HEK293T (cell line): ENCODE measurements around the gene ACSM2A.
"Not testable (repeated sequence)": the region's sequence is repeated elsewhere in the genome, so short reads cannot be mapped to it uniquely, and the experiment has no call there.

Source experiments
- CTCF ChIA-PET: fragments of 350-600 bp; formaldehyde crosslinking; extraction: SDS; loops from one replicate; lab custom pipeline; 2021; ENCODE audit warnings: antibody characterized with exemption, inconsistent platforms; lab: Yijun Ruan, JAX
- POLR2A ChIA-PET: fragments of 350-600 bp; formaldehyde crosslinking; extraction: SDS; loops from one replicate; lab custom pipeline; 2020; ENCODE audit warnings: antibody characterized with exemption, inconsistent platforms; lab: Yijun Ruan, JAX
- DNase-seq: peaks from one replicate; pipeline ENCODE4 v3.0.0; 2012; ENCODE audit warnings: mixed read lengths; ENCODE audit errors: extremely low spot score
- ARNT ChIP-seq: fragments of 450-650 bp; IDR thresholded peaks from 2 replicates; pipeline ENCODE4 v1.6.1; 2017; ENCODE audit warnings: mild to moderate bottlenecking
- BHLHE40 ChIP-seq: fragments of 450-650 bp; IDR thresholded peaks from 2 replicates; pipeline ENCODE4 v1.6.1; 2016; ENCODE audit warnings: mild to moderate bottlenecking, moderate library complexity, borderline replicate concordance
- CTBP1 ChIP-seq: fragments of 450-650 bp; IDR thresholded peaks from 2 replicates; pipeline ENCODE4 v1.6.1; 2016; ENCODE audit warnings: borderline replicate concordance
- ELF4 ChIP-seq: fragments of 450-650 bp; IDR thresholded peaks from 2 replicates; pipeline ENCODE4 v1.6.1; 2017; ENCODE audit warnings: antibody characterized with exemption
- FOXA1 ChIP-seq: fragments of 450-650 bp; IDR thresholded peaks from 2 replicates; pipeline ENCODE4 v1.6.1; 2016; ENCODE audit warnings: mild to moderate bottlenecking
- FOXK2 ChIP-seq: fragments of 450-650 bp; IDR thresholded peaks from 2 replicates; pipeline ENCODE4 v1.6.1; 2016; ENCODE audit warnings: mild to moderate bottlenecking
- FOXM1 ChIP-seq: fragments of 450-650 bp; IDR thresholded peaks from 2 replicates; pipeline ENCODE4 v1.6.1; 2017; ENCODE audit warnings: mild to moderate bottlenecking, borderline replicate concordance
- HDGF ChIP-seq: fragments of 450-650 bp; IDR thresholded peaks from 2 replicates; pipeline ENCODE4 v1.6.1; 2017; ENCODE audit warnings: antibody characterized with exemption, borderline replicate concordance
- L3MBTL2 ChIP-seq: fragments of 450-650 bp; conservative IDR thresholded peaks from 2 replicates; pipeline ENCODE4 v1.6.1; 2016; ENCODE audit warnings: mild to moderate bottlenecking
- LEF1 ChIP-seq: fragments of 450-650 bp; IDR thresholded peaks from 2 replicates; pipeline ENCODE4 v1.6.1; 2017; ENCODE audit warnings: mild to moderate bottlenecking, borderline replicate concordance
- NFRKB ChIP-seq: fragments of 450-650 bp; IDR thresholded peaks from 2 replicates; pipeline ENCODE4 v1.6.1; 2016; ENCODE audit warnings: mild to moderate bottlenecking, moderate library complexity
- SP1 ChIP-seq: fragments of 450-650 bp; IDR thresholded peaks from 2 replicates; pipeline ENCODE4 v1.6.1; 2017
- SUZ12 ChIP-seq: fragments of 450-650 bp; IDR thresholded peaks from 2 replicates; pipeline ENCODE4 v1.6.1; 2016; ENCODE audit warnings: mild to moderate bottlenecking
- TARDBP ChIP-seq: fragments of 450-650 bp; IDR thresholded peaks from 2 replicates; pipeline ENCODE4 v1.6.1; 2016
- ZNF384 ChIP-seq: fragments of 450-650 bp; IDR thresholded peaks from 2 replicates; pipeline ENCODE4 v1.6.1; 2016
- TF ChIP-seq, protein P1 (sequence below): fragments of 450-650 bp; IDR thresholded peaks from 2 replicates; pipeline ENCODE4 v1.6.1; 2016

ACSM2A gene, protein sequence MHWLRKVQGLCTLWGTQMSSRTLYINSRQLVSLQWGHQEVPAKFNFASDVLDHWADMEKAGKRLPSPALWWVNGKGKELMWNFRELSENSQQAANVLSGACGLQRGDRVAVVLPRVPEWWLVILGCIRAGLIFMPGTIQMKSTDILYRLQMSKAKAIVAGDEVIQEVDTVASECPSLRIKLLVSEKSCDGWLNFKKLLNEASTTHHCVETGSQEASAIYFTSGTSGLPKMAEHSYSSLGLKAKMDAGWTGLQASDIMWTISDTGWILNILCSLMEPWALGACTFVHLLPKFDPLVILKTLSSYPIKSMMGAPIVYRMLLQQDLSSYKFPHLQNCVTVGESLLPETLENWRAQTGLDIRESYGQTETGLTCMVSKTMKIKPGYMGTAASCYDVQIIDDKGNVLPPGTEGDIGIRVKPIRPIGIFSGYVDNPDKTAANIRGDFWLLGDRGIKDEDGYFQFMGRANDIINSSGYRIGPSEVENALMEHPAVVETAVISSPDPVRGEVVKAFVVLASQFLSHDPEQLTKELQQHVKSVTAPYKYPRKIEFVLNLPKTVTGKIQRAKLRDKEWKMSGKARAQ

DNA sequence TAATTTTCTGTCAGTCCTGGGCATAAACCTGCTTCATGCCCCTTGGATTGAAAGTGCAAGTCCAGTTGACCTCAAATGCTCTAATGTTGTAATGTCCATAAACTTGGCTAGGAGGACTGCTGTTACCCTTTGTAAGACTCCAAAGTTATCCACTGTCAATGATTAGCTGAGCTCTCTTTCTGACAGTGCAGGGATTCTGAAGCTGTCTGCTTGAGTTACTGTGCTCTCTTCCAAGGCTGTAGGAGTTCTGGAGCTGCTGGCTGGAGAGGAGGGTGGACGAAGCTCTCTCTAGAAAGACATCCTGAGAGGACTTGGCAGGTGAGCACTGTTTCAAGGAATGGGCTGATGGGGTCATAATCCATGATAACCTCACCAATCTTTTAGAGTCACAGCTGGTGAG is at the start of gene ACSM2A:
ACSM2A (plus strand) TSS at position 158 of the 400 bp plus-strand sequence. CDS start 8,594 bp downstream, outside the sequence.
- POLR2A ChIA-PET, DNase-seq, CTCF ChIA-PET: not testable (repeated sequence)

GRCh38 chr16:20402651-20403050 is 48.7 kb upstream of the ACSM2A start:
- no peak for TF ChIP-seq CTBP1
- TF ChIP-seq ARNT, result no peak
- TF ChIP-seq LEF1, result no peak
- no peak for TF ChIP-seq SP1
- no peak for TF ChIP-seq NFRKB
- TF ChIP-seq, protein P1, sequence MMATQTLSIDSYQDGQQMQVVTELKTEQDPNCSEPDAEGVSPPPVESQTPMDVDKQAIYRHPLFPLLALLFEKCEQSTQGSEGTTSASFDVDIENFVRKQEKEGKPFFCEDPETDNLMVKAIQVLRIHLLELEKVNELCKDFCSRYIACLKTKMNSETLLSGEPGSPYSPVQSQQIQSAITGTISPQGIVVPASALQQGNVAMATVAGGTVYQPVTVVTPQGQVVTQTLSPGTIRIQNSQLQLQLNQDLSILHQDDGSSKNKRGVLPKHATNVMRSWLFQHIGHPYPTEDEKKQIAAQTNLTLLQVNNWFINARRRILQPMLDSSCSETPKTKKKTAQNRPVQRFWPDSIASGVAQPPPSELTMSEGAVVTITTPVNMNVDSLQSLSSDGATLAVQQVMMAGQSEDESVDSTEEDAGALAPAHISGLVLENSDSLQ, result no peak
- no peak for TF ChIP-seq FOXK2
- ChIA-PET CTCF (interaction anchor here (0.6 kb wide), 1 partner anchor 722 kb away, joined by 3 read pairs; no protein-coding TSS in a partner anchor), POLR2A (no interaction called here)
- DNase-seq, result no peak

- POLR2A ChIA-PET, result no interaction called here
Observed at GRCh38 chr16:20404637-20405036, 46.7 kb upstream of the ACSM2A start, which contains the start of gene PDILT. Gene PDILT (minus strand): TSS chr16:20404737. CDS start chr16:20399300, 5,437 bp downstream.

DNA sequence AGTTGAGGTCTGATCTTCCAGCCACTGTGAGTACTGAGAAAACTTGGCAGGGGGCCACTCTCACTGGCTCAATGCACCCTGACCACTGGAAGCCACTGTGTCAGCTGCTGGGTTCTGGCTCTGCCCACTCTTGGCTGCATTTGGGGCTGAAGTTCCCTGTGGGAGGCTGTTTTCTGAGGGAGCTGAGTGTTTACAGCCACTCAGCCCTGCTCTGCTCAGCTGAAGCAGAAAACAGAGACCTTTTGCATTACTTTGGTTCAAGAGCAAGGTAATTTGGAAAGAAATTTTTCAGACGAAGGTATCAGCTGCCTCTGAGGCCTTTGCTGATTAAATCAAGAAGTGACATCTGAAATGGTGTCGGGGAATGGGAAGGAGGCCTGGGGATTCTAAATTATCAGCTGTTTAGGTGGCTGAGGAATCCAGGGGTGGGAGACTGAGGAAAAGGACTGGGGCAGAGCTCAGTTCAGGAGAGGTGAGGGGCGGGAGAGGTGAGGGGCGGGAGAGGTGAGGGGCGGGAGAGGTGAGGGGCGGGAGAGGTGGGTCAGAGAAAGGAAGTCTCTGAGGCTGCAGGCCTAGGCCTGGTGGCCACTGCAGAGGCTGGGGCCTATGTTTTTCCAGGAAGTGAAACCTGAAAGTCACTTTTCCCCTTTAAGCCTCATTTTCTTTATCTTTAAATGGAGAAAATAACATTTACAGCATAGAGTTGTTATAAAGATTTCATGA is 41.8 kb upstream of the ACSM2A start, which contains the start of gene ACSM5:
ACSM5 (plus strand) TSS at position 137 of the 723 bp plus-strand sequence. CDS start 1,951 bp downstream, outside the sequence.
- no peak for DNase-seq
- POLR2A ChIA-PET, result no interaction called here
- no peak for TF ChIP-seq FOXA1
- TF ChIP-seq CTBP1, result no peak
- TF ChIP-seq TARDBP, result no peak
- no peak for TF ChIP-seq FOXM1
- no peak for TF ChIP-seq NFRKB
- TF ChIP-seq ELF4, result no peak
- no peak for TF ChIP-seq LEF1
- no peak for TF ChIP-seq FOXK2
- no peak for TF ChIP-seq ARNT
- CTCF ChIA-PET, result no interaction called here

More at GRCh38 chr16:20404637-20405036, 46.7 kb upstream of the ACSM2A start, which contains the start of gene PDILT:
- no peak for DNase-seq
- CTCF ChIA-PET, result no interaction called here
- TF ChIP-seq CTBP1 (no peak), ELF4 (no peak), FOXM1 (no peak), L3MBTL2 (no peak), HDGF (no peak), LEF1 (no peak), FOXK2 (no peak), FOXA1 (no peak), ARNT (no peak), ZNF384 (no peak), SUZ12 (no peak), SP1 (no peak), BHLHE40 (no peak)
- TF ChIP-seq, protein P1, result no peak

DNA sequence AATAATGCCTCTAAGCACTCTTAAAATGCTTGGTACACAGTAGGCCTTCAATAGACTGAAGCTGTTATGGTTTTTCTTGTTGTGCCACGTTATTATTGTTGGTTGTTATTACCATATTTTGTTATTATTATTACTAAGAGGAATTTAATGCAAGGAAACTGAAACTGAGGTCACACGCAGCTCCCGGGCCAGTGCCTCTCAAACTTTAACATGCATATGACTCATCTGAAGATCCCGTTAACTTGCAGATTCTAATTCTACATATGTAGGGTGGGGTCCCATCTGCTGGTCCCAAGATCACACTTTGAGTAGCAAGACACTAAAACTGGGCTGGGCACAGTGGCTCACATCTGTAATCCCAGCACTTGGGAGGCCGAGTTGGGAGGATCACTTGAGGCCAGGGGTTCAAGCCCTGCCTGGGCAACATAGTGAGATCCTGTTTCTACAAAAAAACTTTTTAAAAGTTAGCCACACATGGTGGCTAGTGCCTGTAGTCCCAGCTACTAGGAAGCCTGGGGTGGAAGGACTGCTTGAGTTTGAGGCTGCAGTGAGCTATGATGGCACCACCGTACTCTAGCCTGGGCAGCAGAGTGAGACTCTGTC is 41.1 kb upstream of the ACSM2A start:
- CTCF ChIA-PET, result no interaction called here

GRCh38 chr16:20411055-20411454 is 40.3 kb upstream of the ACSM2A start:
- DNase-seq, result no peak
- no peak for TF ChIP-seq ELF4
- TF ChIP-seq BHLHE40, result no peak
- no peak for TF ChIP-seq NFRKB
- no peak for TF ChIP-seq FOXA1
- TF ChIP-seq HDGF, result no peak
- TF ChIP-seq CTBP1, result no peak
- no peak for TF ChIP-seq FOXM1
- TF ChIP-seq, protein P1, result no peak
- TF ChIP-seq SUZ12, result no peak
- TF ChIP-seq LEF1, result no peak
- no peak for TF ChIP-seq FOXK2
- no peak for TF ChIP-seq ZNF384
- ChIA-PET POLR2A (no interaction called here), CTCF (no interaction called here)

More for the DNA sequence above, 41.1 kb upstream of the ACSM2A start:
- TF ChIP-seq FOXM1, result no peak
- no peak for TF ChIP-seq SP1
- TF ChIP-seq L3MBTL2, result no peak
- TF ChIP-seq HDGF, result no peak
- no peak for DNase-seq
- POLR2A ChIA-PET, result no interaction called here
